ENCODE results near the gene OOSP1.

Gene OOSP1

DNA sequence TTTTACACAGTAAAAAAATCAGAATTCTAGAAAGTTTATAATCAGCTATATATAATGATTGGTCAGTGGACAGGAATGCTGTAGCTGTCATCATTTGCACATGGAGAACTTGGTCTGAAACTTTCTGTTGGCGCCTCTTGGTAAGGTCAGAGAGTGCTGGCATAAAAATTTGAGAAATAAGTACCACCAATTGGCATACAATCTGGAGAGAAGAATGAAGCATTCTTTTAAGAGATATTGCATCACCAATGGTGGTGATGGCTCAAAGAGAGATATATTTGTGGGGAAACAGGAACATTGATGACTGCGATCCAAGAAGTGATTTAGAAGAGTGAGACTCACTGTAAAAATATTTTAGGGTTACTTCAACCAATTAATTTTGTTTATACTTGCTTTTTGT, 19.8 kb upstream of the OOSP1 start:
- TF ChIP-seq CTCF (IDR thresholded peaks at IDR 0.05) = no peak

DNA sequence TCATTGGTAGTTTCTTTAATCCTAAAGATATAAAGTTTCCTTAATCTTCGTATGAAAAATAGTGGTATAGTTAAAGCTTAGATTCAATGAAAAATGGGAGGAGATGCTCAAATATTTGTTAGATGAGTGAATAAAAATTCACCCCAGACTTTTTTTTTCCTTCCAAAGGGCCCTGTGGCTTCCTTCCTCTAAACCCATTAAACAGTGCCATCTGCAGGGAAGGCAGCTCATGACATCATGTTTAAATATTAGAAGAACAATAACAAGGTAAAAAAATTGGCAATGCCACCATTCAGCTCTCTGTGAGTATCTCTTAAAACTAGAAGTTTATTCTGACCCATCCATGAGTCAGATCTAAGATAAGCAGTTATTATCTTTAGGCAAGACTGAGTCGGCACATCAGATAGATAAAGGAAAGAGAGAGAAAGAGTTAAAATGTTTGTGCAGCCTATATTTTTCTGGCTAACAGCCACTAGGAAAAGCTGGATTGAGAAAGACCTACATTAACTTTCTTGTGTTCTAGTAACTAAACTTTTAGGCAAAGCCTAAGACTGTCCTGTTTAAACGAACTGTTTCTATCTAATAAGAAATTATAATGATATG, 19.1 kb upstream of the OOSP1 start:
- peak; percentile 72 for TF ChIP-seq CTCF (IDR thresholded peaks at IDR 0.05)

DNA sequence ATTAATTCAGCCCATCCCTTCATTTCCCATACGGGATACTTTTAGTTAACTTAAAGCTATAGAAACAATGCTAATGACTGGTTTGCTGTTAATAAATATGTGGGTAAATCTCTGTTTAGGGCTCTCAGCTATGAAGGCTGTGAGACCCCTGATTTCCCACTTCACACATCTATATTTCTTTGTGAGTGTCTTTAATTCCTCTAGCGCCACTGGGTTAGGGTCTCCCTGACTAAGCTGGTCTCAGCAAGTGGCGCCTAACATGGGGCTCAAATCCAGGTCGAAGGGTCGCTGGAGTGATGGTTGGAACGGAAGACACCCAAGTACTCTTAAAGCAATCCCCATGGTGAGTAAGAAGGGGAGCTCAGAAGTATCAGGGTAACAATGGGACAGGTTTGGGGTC, 14.4 kb upstream of the OOSP1 start:
- TF ChIP-seq CTCF (IDR thresholded peaks at IDR 0.05) = no peak

GRCh38 chr11:59931688-59932087, 6.5 kb upstream of the OOSP1 start:
- no peak for TF ChIP-seq CTCF (IDR thresholded peaks at IDR 0.05)

DNA sequence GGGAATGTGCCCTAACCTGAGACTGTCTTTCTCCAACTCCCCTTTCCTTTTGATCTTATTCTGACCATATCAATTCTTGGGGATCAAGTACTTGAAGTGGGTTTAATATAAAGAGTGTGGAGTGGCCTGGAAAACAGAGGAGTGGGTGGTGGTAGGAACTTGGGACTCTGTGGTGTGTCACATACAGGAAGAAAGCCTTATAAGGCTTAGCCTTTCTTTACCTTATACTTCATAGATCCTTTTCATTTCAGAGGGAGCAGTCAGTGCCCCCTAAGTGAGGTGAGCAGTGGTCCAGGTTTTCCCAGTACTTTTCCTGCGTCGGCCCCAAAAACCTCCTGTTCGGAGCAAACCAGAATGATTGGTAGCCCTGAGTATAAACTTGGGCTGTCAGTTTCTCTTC, 486 bp downstream of the OOSP1 start:
- TF ChIP-seq CTCF (IDR thresholded peaks at IDR 0.05) = no peak

- no peak for TF ChIP-seq CTCF (IDR thresholded peaks at IDR 0.05)
These were observed 1.2 kb downstream of the OOSP1 start for GRCh38 chr11:59939482-59939881.

DNA sequence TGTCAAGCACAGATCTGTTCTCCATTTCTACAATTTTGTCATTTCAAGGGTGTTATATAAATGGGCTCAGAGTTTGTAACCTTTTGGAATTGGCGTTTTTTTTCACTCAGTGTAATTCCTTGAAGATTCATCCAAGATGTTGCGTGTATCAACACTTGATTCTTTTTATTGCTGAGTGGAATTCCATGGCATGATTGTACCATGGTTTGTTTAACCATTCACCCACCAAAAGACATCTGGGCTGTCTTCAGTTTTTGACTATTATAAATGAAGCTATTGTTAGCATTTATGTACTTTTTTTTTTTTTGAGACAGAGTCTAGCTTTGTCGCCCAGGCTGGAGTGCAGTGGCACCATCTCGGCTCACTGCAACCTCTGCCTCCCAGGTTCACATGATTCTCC, 2.9 kb downstream of the OOSP1 start:
- no peak for TF ChIP-seq CTCF (IDR thresholded peaks at IDR 0.05)

All from LNCAP (cell line).